Stimulated activated CD4-positive, alpha-beta T cell treated with anti-CD3 and anti-CD28 coated beads, Interleukin-15, amount 100 ng/mL, for 1 hour (primary cell): ENCODE measurements around the gene PLXNC1.
A peak's percentile ranks its signal among the peaks of the same experiment; 100 is the strongest.

Experiments used
- DNase-seq, 2 donors: peaks; one replicate each; pipeline ENCODE4 v3.0.0-alpha.2; 2020; ENCODE audit warnings: low read depth in 1 of 2, low spot score in 1 of 2

PLXNC1 gene

DNA sequence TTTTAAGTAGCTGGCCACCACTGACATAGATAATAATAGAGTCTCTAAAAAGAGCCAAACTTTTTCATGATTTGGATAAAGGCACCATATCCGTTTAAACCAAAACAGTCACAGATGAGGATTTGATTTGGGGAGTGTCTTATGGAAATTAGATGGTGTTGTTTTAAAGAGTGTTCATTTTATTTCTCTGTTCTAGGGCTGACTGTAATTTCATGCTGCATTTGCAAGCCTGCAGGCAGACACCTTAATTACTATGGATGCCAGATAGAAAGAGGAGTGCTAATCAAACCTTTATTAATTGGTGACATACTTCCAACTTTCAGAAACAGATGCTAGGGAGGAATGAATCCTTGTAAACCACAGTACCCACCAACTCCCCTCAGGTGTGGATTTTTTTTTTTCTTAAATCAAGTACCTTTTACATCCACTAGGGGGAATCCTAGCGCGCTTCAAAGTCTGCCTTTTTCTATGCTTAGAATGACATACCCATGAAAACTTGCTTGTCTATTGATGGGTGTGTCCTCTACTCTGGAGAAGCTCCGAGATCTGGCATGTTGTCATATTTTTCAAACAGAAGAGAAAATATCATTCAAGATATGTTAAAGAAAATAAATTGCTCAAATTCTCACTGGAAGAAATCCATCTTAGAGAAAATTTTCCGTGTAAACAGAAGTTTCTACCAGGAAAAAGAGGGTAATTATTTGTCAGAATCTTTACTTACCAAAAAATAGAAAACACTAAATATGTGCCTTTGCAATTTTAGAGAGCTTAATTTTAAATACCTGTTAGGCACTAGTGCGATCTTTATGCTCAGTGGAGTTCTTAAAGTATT lies 14.2 kb upstream of the PLXNC1 start:
- DNase-seq, result no peak

DNA sequence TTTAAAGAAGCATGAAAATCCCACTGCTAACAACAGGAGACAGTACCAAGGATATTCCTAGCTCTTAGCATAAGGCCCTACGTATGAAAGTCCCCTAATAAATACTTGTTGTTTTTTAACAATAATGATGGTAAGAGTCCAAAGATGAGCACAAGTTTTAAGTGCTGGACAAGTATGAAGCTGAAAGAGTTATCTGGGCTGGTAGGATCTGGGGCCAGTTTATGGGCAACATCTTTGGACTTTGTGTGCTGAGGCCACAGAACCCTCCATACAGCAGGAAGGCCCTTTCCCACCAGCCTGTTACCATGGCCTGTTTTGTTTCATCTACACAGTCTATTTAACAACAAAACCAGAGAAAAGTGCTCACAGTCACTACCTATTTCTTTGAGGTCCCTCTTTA lies 12.5 kb upstream of the PLXNC1 start:
- no peak for DNase-seq

DNA sequence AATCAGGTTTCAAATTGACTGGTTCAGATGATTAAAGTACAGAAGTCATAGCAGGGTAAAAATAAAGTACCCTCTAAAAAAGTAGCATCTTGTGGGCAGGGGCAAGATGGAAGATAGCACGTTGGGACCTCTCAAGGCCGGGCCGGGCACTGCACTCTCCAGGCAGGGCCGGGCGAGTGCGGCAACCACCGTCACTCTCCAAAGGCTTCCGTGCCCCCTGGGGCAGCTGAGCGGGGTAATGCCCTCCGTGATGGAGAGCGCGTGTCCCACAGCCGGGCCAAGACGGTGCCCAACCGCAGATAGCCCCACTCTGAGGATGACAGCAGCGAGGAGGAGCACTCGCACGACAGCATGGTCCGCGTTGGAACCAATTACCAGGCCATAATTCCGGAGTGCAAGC lies 8.6 kb upstream of the PLXNC1 start:
- no peak for DNase-seq

DNA sequence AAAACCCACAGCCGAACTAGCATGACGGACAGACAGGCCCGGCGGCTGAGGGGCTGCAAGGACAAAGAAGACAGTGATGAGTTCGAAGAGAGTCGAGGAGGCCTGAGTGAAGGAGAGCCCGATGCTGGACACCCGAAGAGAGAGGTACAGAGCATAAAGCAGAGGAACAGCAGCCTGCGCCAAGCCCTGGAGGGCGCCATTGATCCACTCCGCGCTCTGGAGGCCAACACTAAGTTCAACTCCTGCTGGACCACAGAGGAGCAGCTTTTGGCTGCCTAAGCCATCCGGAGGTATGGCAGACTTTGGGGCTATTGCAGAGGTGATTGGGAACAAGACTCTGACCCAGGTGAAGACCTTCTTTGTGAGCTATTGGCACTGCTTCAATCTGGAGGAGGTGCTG lies 7.8 kb upstream of the PLXNC1 start:
- peak in 1 of 2 donors; percentile 39 for DNase-seq

DNA sequence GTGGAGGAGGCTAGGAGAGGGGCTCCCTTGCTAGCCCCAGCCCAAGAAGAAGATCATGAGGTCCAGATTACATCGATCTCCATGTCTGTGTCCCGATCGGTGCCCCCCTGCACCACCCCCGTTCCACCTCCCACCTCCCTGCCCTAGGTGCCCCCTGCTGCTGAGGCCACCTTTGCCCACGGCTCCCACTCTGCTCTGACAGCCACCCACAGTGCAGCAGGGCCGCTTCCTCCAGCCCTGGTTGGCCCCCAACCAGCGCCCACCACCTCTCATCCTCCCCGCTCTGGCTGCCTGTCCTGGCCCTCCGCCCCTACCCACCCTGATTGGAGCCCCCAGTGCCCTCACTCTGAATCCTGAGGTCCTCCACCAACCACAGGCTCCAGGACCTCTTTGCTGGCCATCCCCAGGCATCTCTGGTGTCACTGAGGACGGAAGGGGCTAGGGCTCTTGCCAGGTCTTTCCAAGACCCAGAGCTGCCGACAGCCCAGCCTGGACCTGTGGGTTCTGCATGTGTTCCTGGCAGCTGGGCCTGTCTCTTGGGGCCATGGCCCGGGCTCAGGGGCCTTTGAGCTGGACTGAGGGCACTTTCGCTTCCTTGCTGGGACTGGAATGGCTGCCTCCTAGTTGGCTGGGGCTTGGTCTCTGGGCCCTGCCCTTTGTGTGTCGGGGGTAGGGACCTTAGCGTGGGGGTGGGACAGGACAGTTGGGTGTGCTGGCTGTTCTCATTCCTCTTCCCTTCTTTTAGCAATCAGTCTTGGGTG lies 7.2 kb upstream of the PLXNC1 start:
- DNase-seq, result no peak

DNA sequence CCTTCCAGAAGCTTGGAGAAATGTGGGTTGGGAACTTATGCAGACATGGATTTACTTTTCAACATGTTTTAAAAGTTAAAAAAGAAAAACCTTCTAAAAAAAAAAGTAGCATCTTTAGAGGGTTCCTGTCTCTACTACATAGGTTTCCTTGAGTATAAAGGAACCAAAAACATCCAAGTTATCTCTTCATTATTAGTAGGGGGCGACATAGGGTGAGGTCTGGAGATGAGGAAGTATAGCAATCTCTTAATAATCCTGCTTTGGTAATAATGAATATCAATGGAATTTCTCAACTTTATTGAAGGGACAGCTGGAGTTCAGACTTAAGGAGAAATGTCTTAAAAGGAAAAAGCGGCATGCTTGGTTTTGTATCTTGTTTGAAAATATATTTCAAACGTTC lies 6.5 kb upstream of the PLXNC1 start:
- no peak for DNase-seq

GRCh38 chr12:94143438-94143837 lies 4.9 kb upstream of the PLXNC1 start:
- no peak for DNase-seq

GRCh38 chr12:94143951-94144350 lies 4.4 kb upstream of the PLXNC1 start:
- DNase-seq, result no peak

DNA sequence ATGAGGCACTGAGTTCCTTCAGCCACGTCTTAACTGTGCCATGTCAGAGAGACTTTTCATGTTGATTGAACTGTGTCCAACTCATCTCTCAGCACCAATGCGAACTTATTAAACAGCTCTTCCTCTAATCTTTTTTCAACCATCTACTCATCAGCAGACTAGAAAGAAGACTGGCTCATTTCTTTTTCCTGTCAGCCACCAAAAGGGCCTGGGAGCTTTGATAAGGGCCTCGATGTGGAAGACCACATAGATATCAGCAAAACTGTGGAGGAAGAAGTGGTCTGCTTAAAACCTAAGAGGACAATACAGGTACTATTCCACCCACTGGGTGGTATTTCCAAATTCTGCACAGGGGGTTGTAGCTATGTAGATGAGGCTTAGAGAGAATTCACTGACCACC lies 3.6 kb upstream of the PLXNC1 start:
- DNase-seq, result no peak

DNA sequence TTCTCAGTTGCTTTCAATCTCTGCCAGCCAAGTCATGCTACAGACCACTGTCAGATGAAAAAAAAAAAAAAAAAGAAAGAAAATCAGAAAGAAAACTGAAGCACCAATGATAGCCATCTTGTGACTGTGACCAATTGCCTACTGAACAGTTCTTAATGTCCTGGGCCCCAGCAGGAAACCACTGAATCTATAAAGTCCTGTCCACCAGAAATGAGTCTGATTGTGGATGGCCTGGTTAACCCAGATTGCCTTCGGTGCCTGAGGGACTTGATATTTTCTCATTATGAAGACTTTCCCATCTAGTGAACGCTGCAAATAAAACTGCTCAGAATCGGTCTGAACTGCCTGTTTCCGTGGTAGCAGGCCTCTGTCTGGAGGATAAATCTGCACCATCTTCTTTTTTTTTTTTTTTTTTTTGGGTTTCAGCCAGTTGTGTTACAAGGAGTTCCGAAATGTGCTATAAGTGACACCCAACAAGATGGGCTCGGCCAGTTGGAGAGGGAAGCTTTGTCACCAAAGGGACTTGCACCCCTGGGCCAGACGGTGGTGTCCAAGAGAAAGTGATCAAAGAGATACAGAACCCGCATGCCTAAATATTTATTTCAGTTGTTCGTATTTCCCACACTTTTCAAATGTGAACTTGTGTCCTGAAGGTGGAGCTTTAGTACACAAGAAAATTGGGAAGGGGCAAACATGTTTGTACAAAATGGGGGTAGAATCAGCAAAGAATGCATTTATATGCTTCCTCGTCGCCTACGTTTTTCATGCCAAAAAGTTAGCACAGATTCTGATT lies 3.0 kb upstream of the PLXNC1 start:
- no peak for DNase-seq

GRCh38 chr12:94146166-94146936 lies 2.0 kb upstream of the PLXNC1 start:
- DNase-seq, result no peak

DNA sequence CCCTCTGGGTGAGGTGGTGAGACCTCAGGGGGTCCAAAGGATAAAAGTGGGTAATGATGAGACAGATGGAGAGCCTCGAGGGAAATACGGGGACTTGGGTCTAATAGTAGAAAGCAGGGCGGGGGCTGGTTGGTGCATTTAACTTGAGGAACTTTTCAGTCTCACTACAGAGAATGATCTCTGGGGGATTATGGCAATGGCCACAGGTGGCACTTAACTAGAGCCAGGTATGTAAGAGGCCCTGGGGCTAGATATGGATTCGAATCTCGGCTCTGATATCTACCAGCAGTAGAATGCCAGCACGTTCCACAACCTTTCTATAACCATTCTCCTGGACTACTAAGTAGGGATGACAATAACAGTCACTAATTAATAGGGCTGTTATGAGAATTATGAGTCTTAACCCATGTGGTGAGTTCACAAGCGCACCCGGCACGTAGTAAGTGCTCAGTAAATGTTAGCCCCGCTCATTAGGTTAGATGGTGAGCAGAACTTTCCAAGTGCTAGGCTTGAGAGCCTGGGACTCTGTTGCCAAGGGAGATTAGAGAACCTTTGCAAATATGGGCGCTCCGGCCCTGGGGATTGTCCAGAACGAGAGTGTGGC lies 888 bp upstream of the PLXNC1 start:
- DNase-seq, result no peak

DNA sequence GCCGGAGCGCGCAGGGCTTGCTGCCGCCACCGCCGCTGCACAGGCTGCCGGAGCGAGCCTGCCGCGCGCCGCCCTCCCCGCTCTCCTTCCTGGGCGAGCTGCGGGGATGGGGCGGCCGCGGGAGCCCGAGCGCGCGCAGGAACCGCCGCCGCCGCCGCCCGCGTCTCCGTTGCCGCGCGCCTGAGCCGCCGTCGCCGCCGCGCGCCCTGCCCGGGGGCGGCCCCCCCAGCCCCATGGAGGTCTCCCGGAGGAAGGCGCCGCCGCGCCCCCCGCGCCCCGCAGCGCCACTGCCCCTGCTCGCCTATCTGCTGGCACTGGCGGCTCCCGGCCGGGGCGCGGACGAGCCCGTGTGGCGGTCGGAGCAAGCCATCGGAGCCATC lies 352 bp downstream of the PLXNC1 start:
- no peak for DNase-seq

GRCh38 chr12:94149119-94149780 lies 873 bp downstream of the PLXNC1 start:
- peak in 1 of 2 donors; percentile 31 for DNase-seq

GRCh38 chr12:94149781-94150239 lies 1.4 kb downstream of the PLXNC1 start:
- DNase-seq, result no peak

DNA sequence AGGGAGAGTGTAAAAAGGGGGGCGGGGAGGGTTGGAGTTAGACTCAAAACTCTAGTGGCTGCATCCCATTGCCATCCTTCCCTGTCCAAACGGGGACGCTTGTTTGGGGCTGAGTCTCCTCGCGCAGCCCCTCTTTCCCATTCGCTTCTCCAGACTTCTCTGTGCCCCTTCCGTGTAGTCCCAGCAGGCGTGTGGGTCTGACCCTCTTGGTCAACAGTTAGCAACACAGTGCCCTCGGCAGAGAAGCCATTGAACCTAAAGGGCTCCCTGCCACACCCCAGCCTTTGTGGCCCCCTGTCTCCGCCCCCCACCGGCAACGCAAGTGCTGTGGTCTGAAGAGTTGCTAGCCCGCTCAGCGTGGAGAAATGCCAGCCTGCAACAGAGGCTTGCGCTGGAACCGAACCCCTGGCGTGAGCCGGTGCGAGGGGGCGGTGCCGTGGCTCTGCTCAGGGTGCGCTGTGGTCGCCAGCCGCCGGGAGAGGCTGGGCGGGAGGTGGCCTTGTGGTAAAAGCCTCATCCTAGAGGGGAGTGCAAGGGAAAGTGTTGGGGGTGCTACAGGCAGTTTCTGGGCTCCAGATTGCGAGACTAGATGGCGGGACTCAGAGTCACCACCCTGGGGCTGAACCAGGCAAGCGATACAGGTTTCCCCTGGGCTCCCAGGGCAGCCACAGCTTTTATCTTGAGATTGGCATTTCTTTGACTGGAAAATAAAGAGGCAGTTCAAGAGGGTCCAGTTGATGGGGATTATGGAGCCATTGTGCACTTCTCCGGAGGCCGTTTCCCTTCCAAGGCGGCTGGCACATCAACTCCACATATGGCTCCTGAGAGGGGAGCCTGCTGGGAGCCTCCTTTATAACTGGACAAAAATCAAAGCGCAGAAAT lies 2.1 kb downstream of the PLXNC1 start:
- peak in 1 of 2 donors; percentile 27 for DNase-seq

- DNase-seq, result no peak
Measured at GRCh38 chr12:94151582-94151981, 3.2 kb downstream of the PLXNC1 start.

DNA sequence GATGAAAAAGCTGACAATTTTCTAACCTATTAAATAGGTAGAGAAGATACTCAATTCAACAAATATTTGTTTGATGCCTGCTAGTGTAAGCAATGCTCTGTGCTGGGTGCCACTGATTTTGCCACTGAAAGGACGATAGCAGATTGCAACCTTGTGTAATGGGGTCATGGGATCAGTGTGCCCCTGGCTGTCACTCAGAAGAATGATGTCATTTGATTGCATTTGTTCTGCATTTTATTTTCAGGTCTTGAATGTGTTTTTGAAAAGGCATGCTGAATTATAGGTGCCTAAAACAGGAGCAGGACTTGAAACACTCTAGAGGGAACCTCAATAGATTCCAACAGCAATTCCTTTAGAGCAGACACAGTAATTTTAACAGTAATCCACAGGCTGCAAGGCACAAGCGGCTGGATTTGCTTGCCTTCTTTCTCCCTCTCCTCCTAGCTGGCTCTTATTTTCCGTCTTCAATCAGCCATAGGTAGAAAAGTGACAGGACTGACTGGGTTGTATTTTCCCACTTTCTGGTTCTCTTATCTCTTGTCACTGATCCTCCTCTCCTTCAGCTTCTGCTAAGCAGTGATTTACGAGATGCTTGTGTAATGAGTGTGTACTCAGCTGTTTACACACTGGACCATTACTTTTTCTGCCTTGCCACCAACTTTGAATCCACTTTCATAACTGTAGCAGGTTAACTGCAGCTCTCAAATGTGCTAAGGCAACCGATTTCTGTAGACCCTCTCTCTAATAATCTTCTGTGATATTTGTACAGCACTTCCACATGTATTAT lies 4.1 kb downstream of the PLXNC1 start:
- DNase-seq, result no peak
